Measurements from ENCODE around the gene TMPRSS15.

- no peak for TF ChIP-seq POLR2A (IDR thresholded peaks at IDR 0.05)
- no peak for TF ChIP-seq CTCF (IDR thresholded peaks at IDR 0.05)
These were observed 85.4 kb downstream of the TMPRSS15 start for GRCh38 chr21:18318156-18318555.

All from heart left ventricle (tissue), 13 donors.